Endodermal cell (in vitro differentiated cells): ENCODE results near the gene PRRG3. TPM values are rescaled to one million over a fixed set of nuclear protein-coding genes. Genes with fewer than 3 reads are reported as not detected.

Source experiments
- DNase-seq: peaks from one replicate; pipeline ENCODE4 v3.0.0-alpha.2; 2017
- H3K27ac ChIP-seq: 2 replicates; pipeline ENCODE4 v1.5.1; 2013; ENCODE audit warnings: mild to moderate bottlenecking, low read depth, low read length, moderate library complexity
- H3K27me3 ChIP-seq: 2 replicates; pipeline ENCODE4 v1.6.1; 2013; ENCODE audit warnings: mild to moderate bottlenecking, low read length, moderate library complexity; ENCODE audit not compliant: insufficient read depth, control insufficient read depth, poor library complexity, severe bottlenecking
- H3K36me3 ChIP-seq: 2 replicates; pipeline ENCODE4 v1.7.0; 2013; ENCODE audit warnings: mild to moderate bottlenecking, low read length, moderate library complexity; ENCODE audit not compliant: control insufficient read depth, insufficient read depth
- H3K4me1 ChIP-seq: one replicate; pipeline ENCODE4 v1.7.0; 2013; ENCODE audit warnings: low read length; ENCODE audit not compliant: control insufficient read depth, insufficient read depth
- H3K4me3 ChIP-seq: 2 replicates; pipeline ENCODE4 v1.5.1; 2013; ENCODE audit warnings: mild to moderate bottlenecking, low read length, moderate library complexity
- H3K9ac ChIP-seq: 2 replicates; pipeline ENCODE4 v1.6.1; 2013; ENCODE audit warnings: mild to moderate bottlenecking, low read length, moderate library complexity; ENCODE audit not compliant: poor library complexity, severe bottlenecking; ENCODE audit errors: extremely low read depth
- H3K9me3 ChIP-seq: 2 replicates; pipeline ENCODE4 v1.6.1; 2013; ENCODE audit warnings: mild to moderate bottlenecking, low read length, moderate library complexity; ENCODE audit not compliant: control insufficient read depth
- H3K27ac Mint-ChIP-seq: 2 replicates; pipeline ENCODE4 v1.8.0; 2020; ENCODE audit warnings: mixed read lengths
- H3K27me3 Mint-ChIP-seq: 2 replicates; pipeline ENCODE4 v1.8.0; 2021; ENCODE audit warnings: mild to moderate bottlenecking, mixed read lengths; ENCODE audit not compliant: insufficient read depth
- H3K36me3 Mint-ChIP-seq: 2 replicates; pipeline ENCODE4 v1.8.0; 2020; ENCODE audit warnings: low read depth, mixed read lengths
- H3K4me1 Mint-ChIP-seq: 2 replicates; pipeline ENCODE4 v1.8.0; 2020; ENCODE audit warnings: mixed read lengths
- H3K4me3 Mint-ChIP-seq: 2 replicates; pipeline ENCODE4 v1.8.0; 2020; ENCODE audit warnings: mild to moderate bottlenecking, moderate library complexity, mixed read lengths
- H3K9me3 Mint-ChIP-seq: 2 replicates; pipeline ENCODE4 v1.8.0; 2020; ENCODE audit warnings: mild to moderate bottlenecking, mixed read lengths
- WGBS, 2 experiments: methylation state at CpG; one replicate each; pipeline versions ENCODE4 v1.1.5 to v1.1.7; 2013; ENCODE audit warnings: missing lambda C conversion rate in 2 of 2, mixed read lengths in 1 of 2; ENCODE audit not compliant: insufficient coverage in 1 of 2, insufficient read length in 1 of 2; 5-methylcytosine and 5-hydroxymethylcytosine counted together
- total RNA-seq, 2 donors: library from RNA; stranded (reverse); fragmentation: NEBNext Ultra II Directional in 1 of 2; extraction: Animal tissue kit (Norgen Biotek cat#: 25700) in 1 of 2; gene quantifications; 2 replicates in 1 of 2; 3 replicates in 1 of 2; pipeline ENCODE4 v1.2.1, GENCODE V29; 2021
- TF ChIP-seq, protein P1 (sequence below): fragments of 200-600 bp; sonication (generic); conservative IDR thresholded peaks from 2 replicates; pipeline ENCODE4 v1.5.0; 2021; ENCODE audit warnings: antibody characterized with exemption, mild to moderate bottlenecking

PRRG3 gene
- total RNA-seq, 2 donors from 2014 or later, result 4.8 to 11.4 TPM

DNA sequence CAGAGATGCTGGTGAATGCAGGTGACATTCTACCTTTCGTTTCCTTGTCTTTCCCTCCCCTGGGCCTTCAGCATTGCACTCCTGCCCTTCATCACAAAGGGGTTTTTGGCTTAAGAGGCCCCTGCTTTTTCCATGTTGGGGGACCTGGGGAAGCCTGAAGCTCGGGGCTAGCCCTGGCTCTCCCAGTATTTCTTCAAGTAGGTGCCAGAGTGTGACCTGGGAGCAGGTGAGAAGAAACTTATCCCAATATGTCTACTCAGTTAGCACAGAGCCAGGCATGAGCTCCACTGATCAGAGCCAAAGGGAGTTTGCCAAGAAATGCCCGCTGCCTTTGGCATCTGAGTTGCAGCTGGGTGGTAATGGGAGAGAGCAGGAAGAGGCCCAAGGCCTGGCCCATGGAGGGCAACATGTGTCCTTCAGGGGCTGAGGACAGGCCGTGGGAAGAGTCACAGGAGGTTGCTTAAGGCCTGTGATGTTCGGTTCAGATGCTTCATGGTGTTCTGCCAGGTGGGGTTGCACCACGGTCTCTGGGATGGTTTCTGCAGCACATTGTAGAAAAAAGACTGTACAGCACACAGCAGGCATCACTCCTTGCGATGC, 7.6 kb downstream of the PRRG3 start:
- Mint-ChIP-seq H3K4me3 (no peak overlapping the region), H3K36me3 (no peaks in the 10 kb centered on the region), H3K9me3 (peaks cover 42% of the 10 kb centered on the region), H3K27me3 (no peaks in the 10 kb centered on the region), H3K27ac (no peak overlapping the region), H3K4me1 (no peaks in the 10 kb centered on the region)
- Histone ChIP-seq H3K4me1 (no peaks in the 10 kb centered on the region), H3K9me3 (no peaks in the 10 kb centered on the region), H3K4me3 (no peak overlapping the region), H3K27ac (no peak overlapping the region), H3K9ac (no peak overlapping the region), H3K36me3 (no peaks in the 10 kb centered on the region), H3K27me3 (no peaks in the 10 kb centered on the region)
- TF ChIP-seq, protein P1, sequence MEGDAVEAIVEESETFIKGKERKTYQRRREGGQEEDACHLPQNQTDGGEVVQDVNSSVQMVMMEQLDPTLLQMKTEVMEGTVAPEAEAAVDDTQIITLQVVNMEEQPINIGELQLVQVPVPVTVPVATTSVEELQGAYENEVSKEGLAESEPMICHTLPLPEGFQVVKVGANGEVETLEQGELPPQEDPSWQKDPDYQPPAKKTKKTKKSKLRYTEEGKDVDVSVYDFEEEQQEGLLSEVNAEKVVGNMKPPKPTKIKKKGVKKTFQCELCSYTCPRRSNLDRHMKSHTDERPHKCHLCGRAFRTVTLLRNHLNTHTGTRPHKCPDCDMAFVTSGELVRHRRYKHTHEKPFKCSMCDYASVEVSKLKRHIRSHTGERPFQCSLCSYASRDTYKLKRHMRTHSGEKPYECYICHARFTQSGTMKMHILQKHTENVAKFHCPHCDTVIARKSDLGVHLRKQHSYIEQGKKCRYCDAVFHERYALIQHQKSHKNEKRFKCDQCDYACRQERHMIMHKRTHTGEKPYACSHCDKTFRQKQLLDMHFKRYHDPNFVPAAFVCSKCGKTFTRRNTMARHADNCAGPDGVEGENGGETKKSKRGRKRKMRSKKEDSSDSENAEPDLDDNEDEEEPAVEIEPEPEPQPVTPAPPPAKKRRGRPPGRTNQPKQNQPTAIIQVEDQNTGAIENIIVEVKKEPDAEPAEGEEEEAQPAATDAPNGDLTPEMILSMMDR, result no peak
- DNase-seq, result no peak
- 92 to 100% methylated on average over 1 to 7 of the region's 7 CpGs for WGBS, 2 experiments

DNA sequence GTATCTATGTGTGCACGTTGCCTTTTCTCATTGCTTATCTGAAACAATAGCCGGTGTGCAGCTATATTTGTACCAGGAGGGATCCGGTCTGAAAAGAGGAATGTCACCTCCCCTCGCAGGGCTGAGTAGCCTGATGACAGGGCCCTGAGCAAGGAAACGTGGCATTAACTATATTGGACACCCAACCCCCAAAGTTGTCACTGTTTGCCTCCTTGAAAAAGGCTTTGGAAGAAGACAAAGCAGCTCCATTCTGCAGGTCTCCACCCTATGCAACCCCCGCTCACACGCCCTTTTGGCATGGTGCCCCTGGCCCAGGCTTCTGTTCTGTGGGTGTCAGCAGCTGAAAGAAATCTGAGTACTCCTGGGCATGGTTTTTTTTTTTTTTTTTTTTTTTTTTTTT, 8.2 kb downstream of the PRRG3 start:
- Histone ChIP-seq H3K27ac (no peak overlapping the region), H3K36me3 (no peaks in the 10 kb centered on the region), H3K27me3 (no peaks in the 10 kb centered on the region), H3K9ac (no peak overlapping the region), H3K9me3 (no peaks in the 10 kb centered on the region), H3K4me3 (no peak overlapping the region), H3K4me1 (no peaks in the 10 kb centered on the region)
- H3K27me3 Mint-ChIP-seq, result no peaks in the 10 kb centered on the region
- 90% methylated on average over 7 of the region's 7 CpGs; no CpG with 5 or more reads in 1 of the 2 experiments for WGBS, 2 experiments
- no peak for DNase-seq
- peaks cover 36% of the 10 kb centered on the region for H3K9me3 Mint-ChIP-seq
- H3K4me3 Mint-ChIP-seq, result no peak overlapping the region
- TF ChIP-seq, protein P1, result no peak
- H3K27ac Mint-ChIP-seq, result no peak overlapping the region
- no peaks in the 10 kb centered on the region for H3K4me1 Mint-ChIP-seq
- no peaks in the 10 kb centered on the region for H3K36me3 Mint-ChIP-seq

GRCh38 chrX:151704041-151704663, 8.9 kb downstream of the PRRG3 start:
- TF ChIP-seq, protein P1, result no peak
- Histone ChIP-seq H3K4me1 (no peaks in the 10 kb centered on the region), H3K9ac (no peak overlapping the region), H3K36me3 (no peaks in the 10 kb centered on the region), H3K9me3 (no peaks in the 10 kb centered on the region), H3K27ac (no peak overlapping the region), H3K27me3 (no peaks in the 10 kb centered on the region), H3K4me3 (no peak overlapping the region)
- Mint-ChIP-seq H3K27me3 (no peaks in the 10 kb centered on the region), H3K27ac (no peak overlapping the region), H3K4me3 (no peak overlapping the region), H3K9me3 (peaks cover 30% of the 10 kb centered on the region), H3K36me3 (no peaks in the 10 kb centered on the region), H3K4me1 (no peaks in the 10 kb centered on the region)
- DNase-seq, result no peak
- WGBS, 2 experiments, result 89 to 96% methylated on average over 4 to 12 of the region's 13 CpGs
